Gastrocnemius medialis (tissue), 4 donors: ENCODE data around the gene PRKCH. TPM values are rescaled to one million over a fixed set of nuclear protein-coding genes. Genes with fewer than 3 reads are reported as not detected.

Experiments
- ATAC-seq, 2 donors: fragments of 150-250 bp; one replicate each; pipeline ENCODE4 v1.9.1; 2016
- DNase-seq, 2 donors: peaks; one replicate each; pipeline ENCODE4 v3.0.0-alpha.2; 2019
- H3K27ac ChIP-seq, 4 donors: fragments of 200-600 bp; sonication (generic); 1 replicate in 1 of 4; 2 replicates in 3 of 4; pipeline ENCODE4 v1.5.1; 2016 to 2018; ENCODE audit warnings: mild to moderate bottlenecking in 2 of 4, moderate library complexity in 1 of 4
- H3K27me3 ChIP-seq, 3 donors: fragments of 200-600 bp; sonication (generic) in 2 of 3; 1 replicate in 1 of 3; 2 replicates in 2 of 3; pipeline versions ENCODE4 v1.5.1 to v1.6.0; 2016 to 2019; ENCODE audit warnings: mild to moderate bottlenecking in 1 of 3, moderate library complexity in 1 of 3
- H3K36me3 ChIP-seq, 2 donors: fragments of 200-600 bp; sonication (generic) in 1 of 2; one replicate each; pipeline ENCODE4 v1.5.1; 2017 to 2018
- H3K4me1 ChIP-seq, 2 donors: fragments of 200-600 bp; sonication (generic) in 1 of 2; one replicate each; pipeline ENCODE4 v1.5.1; 2016 to 2017; ENCODE audit warnings: mild to moderate bottlenecking in 2 of 2
- H3K4me3 ChIP-seq, 4 donors: fragments of 200-600 bp; sonication (generic) in 3 of 4; 1 replicate in 1 of 4; 2 replicates in 3 of 4; pipeline ENCODE4 v1.5.1; 2016 to 2019; ENCODE audit warnings: mild to moderate bottlenecking in 2 of 4
- H3K9me3 ChIP-seq, 3 donors: fragments of 200-600 bp; sonication (generic) in 2 of 3; 1 replicate in 1 of 3; 2 replicates in 2 of 3; pipeline ENCODE4 v1.5.1; 2016 to 2019
- POLR2A ChIP-seq, 2 donors: fragments of 450-650 bp; IDR thresholded peaks; one replicate each; pipeline ENCODE4 v1.6.1; 2017; ENCODE audit warnings: antibody characterized with exemption in 2 of 2, mild to moderate bottlenecking in 2 of 2, moderate library complexity in 2 of 2
- in situ Hi-C, 4 donors: fragments of 200-750 bp; cut with MboI; loops; one replicate each; pipeline versions ENCODE4 v1.15.0 to v1.8.0; 2017; ENCODE audit warnings: low sequenced_read_pairs in 4 of 4
- intact Hi-C: fragments of 100-400 bp; cut with DNase I; formaldehyde crosslinking; loops from one replicate; pipeline ENCODE4 v1.15.1; 2023; ENCODE audit warnings: low total_unique reads
- total RNA-seq, 4 donors: library from RNA; depleted of rRNA; stranded (reverse); fragments of >200 nt; gene quantifications; one replicate each; pipeline versions ENCODE4 v1.1.0 to v1.2.3, GENCODE V29; 2016
- TF ChIP-seq, protein P1 (sequence below), 5 experiments: fragments of 450-650 bp in 3 of 5; fragments of 200-600 bp in 2 of 5; sonication (generic) in 2 of 5; IDR thresholded peaks in 4 of 5; conservative IDR thresholded peaks in 1 of 5; 1 replicate in 4 of 5; 2 replicates in 1 of 5; pipeline ENCODE4 v1.5.1; 2016 to 2019; ENCODE audit warnings: antibody characterized with exemption in 5 of 5, mild to moderate bottlenecking in 3 of 5, moderate library complexity in 3 of 5

The PRKCH gene
- total RNA-seq, 4 donors from 2014 or later, result 11.3 to 32.4 (median 16.6) TPM

DNA sequence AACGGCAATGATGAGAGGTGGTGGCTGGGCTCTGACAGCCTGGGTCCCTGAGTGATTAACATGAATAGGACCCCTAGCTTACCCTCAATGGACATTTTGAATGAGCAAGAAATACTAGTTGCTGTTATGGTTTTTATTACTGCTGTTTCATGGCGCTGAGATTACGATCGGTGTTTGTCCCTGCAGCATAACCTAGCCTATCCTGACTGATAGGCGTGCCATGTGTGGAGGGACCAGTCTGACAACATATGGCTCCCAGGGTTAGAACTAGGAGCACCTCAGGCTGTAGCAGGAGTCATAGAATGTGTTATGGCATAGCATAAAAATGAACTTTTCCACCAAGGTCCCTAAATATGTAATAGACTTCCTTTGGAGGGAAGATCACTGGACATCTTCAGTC, 236.5 kb downstream of the PRKCH start:
- no peak for ATAC-seq
- TF ChIP-seq, protein P1, sequence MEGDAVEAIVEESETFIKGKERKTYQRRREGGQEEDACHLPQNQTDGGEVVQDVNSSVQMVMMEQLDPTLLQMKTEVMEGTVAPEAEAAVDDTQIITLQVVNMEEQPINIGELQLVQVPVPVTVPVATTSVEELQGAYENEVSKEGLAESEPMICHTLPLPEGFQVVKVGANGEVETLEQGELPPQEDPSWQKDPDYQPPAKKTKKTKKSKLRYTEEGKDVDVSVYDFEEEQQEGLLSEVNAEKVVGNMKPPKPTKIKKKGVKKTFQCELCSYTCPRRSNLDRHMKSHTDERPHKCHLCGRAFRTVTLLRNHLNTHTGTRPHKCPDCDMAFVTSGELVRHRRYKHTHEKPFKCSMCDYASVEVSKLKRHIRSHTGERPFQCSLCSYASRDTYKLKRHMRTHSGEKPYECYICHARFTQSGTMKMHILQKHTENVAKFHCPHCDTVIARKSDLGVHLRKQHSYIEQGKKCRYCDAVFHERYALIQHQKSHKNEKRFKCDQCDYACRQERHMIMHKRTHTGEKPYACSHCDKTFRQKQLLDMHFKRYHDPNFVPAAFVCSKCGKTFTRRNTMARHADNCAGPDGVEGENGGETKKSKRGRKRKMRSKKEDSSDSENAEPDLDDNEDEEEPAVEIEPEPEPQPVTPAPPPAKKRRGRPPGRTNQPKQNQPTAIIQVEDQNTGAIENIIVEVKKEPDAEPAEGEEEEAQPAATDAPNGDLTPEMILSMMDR (IDR thresholded peaks at IDR 0.05 in 4 of 5, conservative IDR thresholded peaks at IDR 0.05 in 1 of 5), result no peak
- no peak for TF ChIP-seq POLR2A (IDR thresholded peaks at IDR 0.05)
- intact Hi-C loops, result no loop called here
- no peaks in the 10 kb centered on the region for H3K9me3 ChIP-seq
- H3K4me3 ChIP-seq, result no peak overlapping the region
- DNase-seq, result no peak
- no peak overlapping the region for H3K27ac ChIP-seq
- H3K4me1 ChIP-seq, result peaks cover 19 to 32% of the 10 kb centered on the region in 2 donors
- H3K27me3 ChIP-seq, result no peaks in the 10 kb centered on the region
- no peaks in the 10 kb centered on the region for H3K36me3 ChIP-seq
- in situ Hi-C loops, result no loop called here

DNA sequence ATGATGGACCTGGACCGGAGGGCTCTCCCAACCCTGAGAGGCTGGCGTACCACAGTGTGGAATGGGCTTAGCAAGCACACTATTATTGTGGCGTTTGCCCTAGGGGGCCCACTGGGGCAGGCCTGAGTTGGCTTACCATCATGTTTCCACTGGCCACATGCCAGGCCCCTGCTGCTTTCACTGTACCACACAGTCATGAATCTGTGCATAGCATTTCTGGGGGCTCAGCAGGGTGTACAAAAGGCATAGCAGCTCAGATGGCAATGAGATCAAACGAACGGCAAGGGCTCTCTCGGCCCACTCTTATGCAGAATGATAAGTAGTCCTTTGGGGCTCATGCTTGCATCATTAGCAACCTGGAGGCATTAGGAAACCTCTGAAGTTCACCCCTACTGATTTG, 236.9 kb downstream of the PRKCH start:
- peaks cover 19 to 36% of the 10 kb centered on the region in 2 donors for H3K4me1 ChIP-seq
- H3K36me3 ChIP-seq, result no peaks in the 10 kb centered on the region
- no peak for DNase-seq
- no peaks in the 10 kb centered on the region for H3K9me3 ChIP-seq
- no peak overlapping the region for H3K27ac ChIP-seq
- H3K4me3 ChIP-seq, result no peak overlapping the region
- no peak for ATAC-seq
- H3K27me3 ChIP-seq, result no peaks in the 10 kb centered on the region
- TF ChIP-seq, protein P1 (IDR thresholded peaks at IDR 0.05 in 4 of 5, conservative IDR thresholded peaks at IDR 0.05 in 1 of 5), result no peak
- no peak for TF ChIP-seq POLR2A (IDR thresholded peaks at IDR 0.05)
- intact Hi-C loops (no loop called here), in situ Hi-C loops (no loop called here)

DNA sequence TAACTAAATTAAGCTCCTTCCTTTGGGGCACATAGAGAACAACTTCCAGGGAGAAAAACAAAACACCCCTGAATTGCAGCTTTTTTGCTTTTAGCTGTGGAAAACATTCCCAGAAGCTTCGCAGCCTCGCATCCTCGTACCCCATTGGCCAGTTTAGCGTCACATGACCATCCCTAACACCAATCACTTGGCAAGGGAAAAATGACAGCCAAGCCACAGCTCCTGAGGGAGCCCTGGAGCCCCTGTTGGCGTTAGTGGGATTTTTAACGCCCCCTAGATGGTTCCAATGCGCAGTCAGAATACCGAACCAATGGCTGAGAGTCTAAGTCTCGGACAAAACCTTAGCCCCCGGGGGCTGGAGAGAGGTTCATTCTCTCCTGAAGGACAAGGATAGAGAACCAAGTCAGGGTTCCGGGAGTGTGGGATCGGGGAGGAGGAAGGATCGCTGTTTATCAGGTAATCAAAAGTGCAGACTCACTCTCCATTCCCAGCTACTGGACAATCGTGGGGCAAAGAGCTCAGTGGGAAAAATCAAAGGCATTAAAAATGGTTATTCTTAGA, 238.3 kb downstream of the PRKCH start:
- peaks cover 19 to 37% of the 10 kb centered on the region in 2 donors for H3K4me1 ChIP-seq
- intact Hi-C loops, result loop anchor here (5.0 to 10.0 kb wide), 2 partner anchors 82 to 135 kb away; partner anchors contain the start of gene HIF1A
- in situ Hi-C loops, result no loop called here

DNA sequence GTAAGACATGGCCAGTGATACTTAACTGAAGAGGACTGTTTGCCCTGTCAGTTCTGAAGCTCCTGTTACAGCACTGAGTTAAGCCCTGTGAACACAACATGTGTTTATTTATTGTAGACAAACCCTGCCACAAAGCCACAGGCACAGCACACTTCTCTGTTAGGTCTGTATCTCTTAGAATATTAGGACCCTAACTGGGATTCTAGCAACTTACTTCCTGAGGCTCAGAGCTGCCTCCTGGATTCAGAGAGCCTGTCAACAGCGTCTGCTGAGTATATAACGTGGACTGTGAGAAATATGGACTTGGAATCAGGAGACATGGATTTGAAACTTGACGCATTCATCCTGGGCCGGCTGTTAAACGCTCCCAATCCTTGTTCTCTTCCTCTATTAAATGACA, 238.9 kb downstream of the PRKCH start:
- Histone ChIP-seq H3K4me3 (no peak overlapping the region), H3K4me1 (peaks cover 19 to 37% of the 10 kb centered on the region in 2 donors), H3K27me3 (no peaks in the 10 kb centered on the region), H3K36me3 (no peaks in the 10 kb centered on the region), H3K27ac (peak overlapping the region; percentile 26 to 82 (median 72)), H3K9me3 (no peaks in the 10 kb centered on the region)
- ATAC-seq, result peak in 1 of 2 donors; percentile 61
- in situ Hi-C loops (no loop called here), intact Hi-C loops (loop anchor here (5.0 to 10.0 kb wide), 2 partner anchors 83 to 134 kb away; partner anchors contain the start of gene HIF1A)
- no peak for DNase-seq
- TF ChIP-seq, protein P1 (IDR thresholded peaks at IDR 0.05 in 4 of 5, conservative IDR thresholded peaks at IDR 0.05 in 1 of 5), result no peak
- peak in 1 of 2 donors; percentile 21 for TF ChIP-seq POLR2A (IDR thresholded peaks at IDR 0.05)

More for the DNA sequence above, 238.3 kb downstream of the PRKCH start:
- H3K4me3 ChIP-seq, result no peak overlapping the region
- H3K36me3 ChIP-seq, result no peaks in the 10 kb centered on the region
- no peaks in the 10 kb centered on the region for H3K27me3 ChIP-seq
- H3K27ac ChIP-seq, result peak overlapping the region; percentile 26 to 82 (median 72)
- ATAC-seq, result no peak
- no peak for DNase-seq
- no peak for TF ChIP-seq POLR2A (IDR thresholded peaks at IDR 0.05)
- TF ChIP-seq, protein P1 (IDR thresholded peaks at IDR 0.05 in 4 of 5, conservative IDR thresholded peaks at IDR 0.05 in 1 of 5), result no peak
- H3K9me3 ChIP-seq, result no peaks in the 10 kb centered on the region
